Measurements from ENCODE around the gene MAIP1. TPM values are rescaled to one million over a fixed set of nuclear protein-coding genes. Genes with fewer than 3 reads are reported as not detected.
"Not testable (repeated sequence)": the region's sequence is repeated elsewhere in the genome, so short reads cannot be mapped to it uniquely, and the experiment has no call there.

MAIP1 gene
- total RNA-seq, 1 experiment from 2014 or later: 31.0 TPM

GRCh38 chr2:199911052-199911876 is 44.1 kb upstream of the MAIP1 start, which contains the start of gene C2orf69:
TSS of gene C2orf69 (plus strand) at chr2:199911293. CDS start at chr2:199911439, 146 bp downstream.
- ChIA-PET CTCF (no interaction called here), POLR2A (ENCODE audit: low non-redundant PET) (interaction anchor here (0.6 kb wide), 1 partner anchor 1999 kb away, joined by 3 read pairs; no protein-coding TSS in a partner anchor)
- peak within 1 kb of the TSS; percentile 98 for H3K27ac ChIP-seq (ENCODE audit: low read depth, low read length, poor library complexity, severe bottlenecking)
- H3K4me1 ChIP-seq (ENCODE audit: insufficient read depth, low read length, poor library complexity, severe bottlenecking): peaks cover 6% of the 10 kb centered on the region
- BruUV-seq (replicated peaks): no TSS peak
- TF ChIP-seq, protein P1, sequence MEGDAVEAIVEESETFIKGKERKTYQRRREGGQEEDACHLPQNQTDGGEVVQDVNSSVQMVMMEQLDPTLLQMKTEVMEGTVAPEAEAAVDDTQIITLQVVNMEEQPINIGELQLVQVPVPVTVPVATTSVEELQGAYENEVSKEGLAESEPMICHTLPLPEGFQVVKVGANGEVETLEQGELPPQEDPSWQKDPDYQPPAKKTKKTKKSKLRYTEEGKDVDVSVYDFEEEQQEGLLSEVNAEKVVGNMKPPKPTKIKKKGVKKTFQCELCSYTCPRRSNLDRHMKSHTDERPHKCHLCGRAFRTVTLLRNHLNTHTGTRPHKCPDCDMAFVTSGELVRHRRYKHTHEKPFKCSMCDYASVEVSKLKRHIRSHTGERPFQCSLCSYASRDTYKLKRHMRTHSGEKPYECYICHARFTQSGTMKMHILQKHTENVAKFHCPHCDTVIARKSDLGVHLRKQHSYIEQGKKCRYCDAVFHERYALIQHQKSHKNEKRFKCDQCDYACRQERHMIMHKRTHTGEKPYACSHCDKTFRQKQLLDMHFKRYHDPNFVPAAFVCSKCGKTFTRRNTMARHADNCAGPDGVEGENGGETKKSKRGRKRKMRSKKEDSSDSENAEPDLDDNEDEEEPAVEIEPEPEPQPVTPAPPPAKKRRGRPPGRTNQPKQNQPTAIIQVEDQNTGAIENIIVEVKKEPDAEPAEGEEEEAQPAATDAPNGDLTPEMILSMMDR (conservative IDR thresholded peaks at IDR 0.05; ENCODE audit: low read depth, low read length): no peak
- TF ChIP-seq EZH2 (IDR thresholded peaks at IDR 0.05; ENCODE audit: borderline replicate concordance, low read depth, low read length, poor library complexity, severe bottlenecking): no peak
- H3K9me3 ChIP-seq (ENCODE audit: low read depth, low read length, poor library complexity, severe bottlenecking): no peaks in the 10 kb centered on the region
- H3K36me3 ChIP-seq (ENCODE audit: insufficient read depth, low read length, poor library complexity, severe bottlenecking): peaks cover 7% of the 10 kb centered on the region
- intact Hi-C loops (cut with micrococcal nuclease; ENCODE audit: unreplicated experiment): no loop called here
- peak; percentile 99 for DNase-seq (ENCODE audit: low spot score)
- H3K4me3 ChIP-seq (ENCODE audit: low read depth, low read length, poor library complexity, severe bottlenecking): peak within 1 kb of the TSS; percentile 90
- H3K27me3 ChIP-seq (replicated peaks; ENCODE audit: insufficient read depth, low read depth, low read length, poor library complexity): no peaks in the 10 kb centered on the region

GRCh38 chr2:199911877-199912161 is 43.6 kb upstream of the MAIP1 start:
- TF ChIP-seq, protein P1 (conservative IDR thresholded peaks at IDR 0.05; ENCODE audit: low read depth, low read length): no peak
- no peak for TF ChIP-seq EZH2 (IDR thresholded peaks at IDR 0.05; ENCODE audit: borderline replicate concordance, low read depth, low read length, poor library complexity, severe bottlenecking)
- Histone ChIP-seq H3K9me3 (ENCODE audit: low read depth, low read length, poor library complexity, severe bottlenecking) (peaks cover 2% of the 10 kb centered on the region), H3K27ac (ENCODE audit: low read depth, low read length, poor library complexity, severe bottlenecking) (peak overlapping the region; percentile 98), H3K27me3 (replicated peaks; ENCODE audit: insufficient read depth, low read depth, low read length, poor library complexity) (no peaks in the 10 kb centered on the region), H3K36me3 (ENCODE audit: insufficient read depth, low read length, poor library complexity, severe bottlenecking) (peaks cover 12% of the 10 kb centered on the region), H3K4me1 (ENCODE audit: insufficient read depth, low read length, poor library complexity, severe bottlenecking) (peaks cover 6% of the 10 kb centered on the region), H3K4me3 (ENCODE audit: low read depth, low read length, poor library complexity, severe bottlenecking) (peak overlapping the region; percentile 90)
- no TSS peak for BruUV-seq (replicated peaks)
- POLR2A ChIA-PET (ENCODE audit: low non-redundant PET): no interaction called here
- DNase-seq (ENCODE audit: low spot score): no peak
- CTCF ChIA-PET: no interaction called here
- intact Hi-C loops (cut with micrococcal nuclease; ENCODE audit: unreplicated experiment): no loop called here

GRCh38 chr2:199912553-199913114 is 42.7 kb upstream of the MAIP1 start:
- BruUV-seq (replicated peaks); intact Hi-C loops (cut with micrococcal nuclease; ENCODE audit: unreplicated experiment): not testable (repeated sequence)
- CTCF ChIA-PET: interaction anchor here (0.6 kb wide), 1 partner anchor 248 kb away, joined by 3 read pairs; no protein-coding TSS in a partner anchor

More at GRCh38 chr2:199912553-199913114, 42.7 kb upstream of the MAIP1 start:
- H3K27ac ChIP-seq (ENCODE audit: low read depth, low read length, poor library complexity, severe bottlenecking); H3K27me3 ChIP-seq (replicated peaks; ENCODE audit: insufficient read depth, low read depth, low read length, poor library complexity); H3K9me3 ChIP-seq (ENCODE audit: low read depth, low read length, poor library complexity, severe bottlenecking); DNase-seq (ENCODE audit: low spot score); H3K4me1 ChIP-seq (ENCODE audit: insufficient read depth, low read length, poor library complexity, severe bottlenecking); POLR2A ChIA-PET (ENCODE audit: low non-redundant PET): not testable (repeated sequence)
- Histone ChIP-seq H3K36me3 (ENCODE audit: insufficient read depth, low read length, poor library complexity, severe bottlenecking) (peaks cover 18% of the 10 kb centered on the region), H3K4me3 (ENCODE audit: low read depth, low read length, poor library complexity, severe bottlenecking) (peak overlapping the region; percentile 90)
